GM23338 (cell line): Measurements from ENCODE around the gene RIMS1. TPM values are rescaled to one million over a fixed set of nuclear protein-coding genes. Genes with fewer than 3 reads are reported as not detected.

ENCODE experiments used
- ATAC-seq: fragments of 200-7000 bp; cut with Tn5 transposase; 3 replicates; pipeline ENCODE4 v1.9.1; 2020
- DNase-seq: peaks from one replicate; pipeline ENCODE4 v3.0.0-alpha.2; 2015; ENCODE audit warnings: low spot score
- H2AFZ ChIP-seq: fragments of 200-600 bp; sonication (generic); 2 replicates; pipeline ENCODE4 v1.8.0; 2016; ENCODE audit warnings: antibody characterized with exemption, mild to moderate bottlenecking, moderate library complexity
- H3F3A ChIP-seq: fragments of 200-600 bp; sonication (generic); replicated peaks from 2 replicates; pipeline ENCODE4 v1.8.0; 2017; ENCODE audit warnings: antibody characterized with exemption, mixed run types, low read depth
- H3K27ac ChIP-seq: fragments of 200-600 bp; sonication (generic); 2 replicates; pipeline ENCODE4 v1.6.1; 2016; ENCODE audit warnings: low read depth
- H3K27me3 ChIP-seq: fragments of 200-600 bp; sonication (generic); 2 replicates; pipeline ENCODE4 v1.8.0; 2016; ENCODE audit warnings: mild to moderate bottlenecking, mixed run types, moderate library complexity; ENCODE audit not compliant: insufficient read depth
- H3K36me3 ChIP-seq: fragments of 200-600 bp; sonication (generic); 2 replicates; pipeline ENCODE4 v1.8.0; 2016; ENCODE audit warnings: mild to moderate bottlenecking; ENCODE audit not compliant: insufficient read depth
- H3K4me1 ChIP-seq: fragments of 200-600 bp; sonication (generic); 2 replicates; pipeline ENCODE4 v1.8.0; 2016; ENCODE audit warnings: mild to moderate bottlenecking, moderate library complexity; ENCODE audit not compliant: insufficient read depth
- H3K4me2 ChIP-seq: fragments of 200-600 bp; sonication (generic); 2 replicates; pipeline ENCODE4 v1.7.1; 2017; ENCODE audit warnings: mixed run types
- H3K4me3 ChIP-seq: fragments of 200-600 bp; sonication (generic); 2 replicates; pipeline ENCODE4 v1.6.1; 2016; ENCODE audit warnings: mixed run types
- H3K79me2 ChIP-seq: fragments of 200-600 bp; sonication (generic); replicated peaks from 2 replicates; pipeline ENCODE4 v1.8.0; 2017; ENCODE audit warnings: mild to moderate bottlenecking; ENCODE audit not compliant: insufficient read depth
- H3K9me2 ChIP-seq: fragments of 200-600 bp; sonication (generic); 2 replicates; pipeline ENCODE4 v1.8.0; 2017; ENCODE audit not compliant: insufficient read depth
- H4K20me1 ChIP-seq: fragments of 200-600 bp; sonication (generic); replicated peaks from 2 replicates; pipeline ENCODE4 v1.8.0; 2017; ENCODE audit warnings: mild to moderate bottlenecking; ENCODE audit not compliant: insufficient read depth
- H3K27ac Mint-ChIP-seq: 2 replicates; pipeline ENCODE4 v1.8.0; 2020; ENCODE audit warnings: inconsistent platforms, mild to moderate bottlenecking, moderate library complexity, mixed read lengths
- H3K27me3 Mint-ChIP-seq: 3 replicates; pipeline ENCODE4 v1.8.0; 2022; ENCODE audit warnings: low read depth, mild to moderate bottlenecking, moderate library complexity, mixed read lengths, inconsistent platforms; ENCODE audit not compliant: insufficient read depth, poor library complexity
- H3K36me3 Mint-ChIP-seq: 3 replicates; pipeline ENCODE4 v1.8.0; 2021; ENCODE audit warnings: low read depth, mild to moderate bottlenecking, inconsistent platforms, moderate library complexity, mixed read lengths
- H3K4me1 Mint-ChIP-seq: 3 replicates; pipeline ENCODE4 v1.8.0; 2020; ENCODE audit warnings: mild to moderate bottlenecking, inconsistent platforms, mixed read lengths
- H3K4me3 Mint-ChIP-seq: 3 replicates; pipeline ENCODE4 v1.8.0; 2021; ENCODE audit warnings: moderate library complexity, mild to moderate bottlenecking, inconsistent platforms, mixed read lengths
- H3K9me3 Mint-ChIP-seq: 3 replicates; pipeline ENCODE4 v1.8.0; 2020; ENCODE audit warnings: moderate library complexity, mild to moderate bottlenecking, inconsistent platforms, mixed read lengths
- CREB1 ChIP-seq: fragments of 250-450 bp; sonication (Bioruptor Pico); IDR thresholded peaks from 2 replicates; pipeline ENCODE4 v1.5.0; 2020; ENCODE audit warnings: low read depth, mild to moderate bottlenecking, moderate library complexity
- CTCF ChIP-seq, 2 experiments: fragments of 200-600 bp in 1 of 2; sonication (generic) in 1 of 2; conservative IDR thresholded peaks; 2 replicates each; pipeline versions ENCODE4 v1.5.1 to v1.6.1; 2016 to 2017; ENCODE audit warnings: antibody characterized with exemption in 2 of 2, low read depth in 2 of 2, mild to moderate bottlenecking in 2 of 2, moderate library complexity in 1 of 2
- EZH2 ChIP-seq: fragments of 200-600 bp; sonication (generic); IDR thresholded peaks from one replicate; pipeline ENCODE4 v1.8.0; 2017; ENCODE audit warnings: antibody characterized with exemption, mild to moderate bottlenecking, low read depth; ENCODE audit not compliant: unreplicated experiment
- EZH2phosphoT487 ChIP-seq: fragments of 200-600 bp; sonication (generic); IDR thresholded peaks from one replicate; pipeline ENCODE4 v1.8.1; 2018; ENCODE audit warnings: antibody characterized with exemption; ENCODE audit not compliant: unreplicated experiment
- JUNB ChIP-seq: IDR thresholded peaks from one replicate; pipeline ENCODE4 v1.6.1; 2016; ENCODE audit warnings: antibody characterized with exemption; ENCODE audit not compliant: unreplicated experiment
- NANOG ChIP-seq: IDR thresholded peaks from 2 replicates; pipeline ENCODE4 v1.6.1; 2016; ENCODE audit warnings: antibody characterized with exemption, borderline replicate concordance
- REST ChIP-seq: IDR thresholded peaks from one replicate; pipeline ENCODE4 v1.6.1; 2018; ENCODE audit warnings: antibody characterized with exemption; ENCODE audit not compliant: unreplicated experiment
- polyA plus RNA-seq: library from polyadenylated mRNA; unstranded; fragments of >200 nt; fragmentation: Nextera tagmentation; extraction: Ambion mirVana; gene quantifications from 2 replicates; pipeline ENCODE4 v1.2.1, GENCODE V29; 2016
- total RNA-seq: library from RNA; depleted of rRNA; stranded (reverse); fragments of >200 nt; shearing (Covaris generic); gene quantifications from 2 replicates; pipeline ENCODE4 v1.2.3, GENCODE V29; 2014

RIMS1 gene
- total and polyA plus RNA-seq, 2 experiments from 2014 or later = 0.89 to 4.0 TPM

GRCh38 chr6:71994705-71995271 lies 108.4 kb downstream of the RIMS1 start:
- H3K27ac Mint-ChIP-seq = no peak overlapping the region
- TF ChIP-seq REST = no peak
- Histone ChIP-seq H3K36me3 (no peaks in the 10 kb centered on the region), H3K27me3 (no peaks in the 10 kb centered on the region), H3K4me2 (no peak overlapping the region), H3K4me1 (no peaks in the 10 kb centered on the region), H3K4me3 (no peak overlapping the region), H2AFZ (no peak overlapping the region), H3K79me2 (no peaks in the 10 kb centered on the region), H3K27ac (no peak overlapping the region), H4K20me1 (no peaks in the 10 kb centered on the region), H3F3A (no peaks in the 10 kb centered on the region), H3K9me2 (no peaks in the 10 kb centered on the region)
- H3K4me3 Mint-ChIP-seq = no peak overlapping the region
- H3K27me3 Mint-ChIP-seq = peaks cover 2% of the 10 kb centered on the region
- peaks cover 6% of the 10 kb centered on the region; the same call in 2 of the 3 replicates for H3K4me1 Mint-ChIP-seq
- DNase-seq = no peak
- ATAC-seq = no peak
- H3K9me3 Mint-ChIP-seq = no peaks in the 10 kb centered on the region
- H3K36me3 Mint-ChIP-seq = no peaks in the 10 kb centered on the region

GRCh38 chr6:71997341-71997740 lies 111.0 kb downstream of the RIMS1 start:
- Histone ChIP-seq H3K27ac (no peak overlapping the region), H3K4me3 (no peak overlapping the region), H3K9me2 (no peaks in the 10 kb centered on the region), H2AFZ (no peak overlapping the region), H3K36me3 (no peaks in the 10 kb centered on the region), H3K4me2 (no peak overlapping the region), H3K79me2 (no peaks in the 10 kb centered on the region), H4K20me1 (no peaks in the 10 kb centered on the region), H3F3A (no peaks in the 10 kb centered on the region), H3K4me1 (no peaks in the 10 kb centered on the region), H3K27me3 (no peaks in the 10 kb centered on the region)
- TF ChIP-seq CTCF (conservative IDR thresholded peaks at IDR 0.05; ENCODE audit: low read depth in 2 of 2) (no peak), JUNB (no peak), CREB1 (CRISPR knock-in tag) (no peak)
- no peaks in the 10 kb centered on the region for H3K36me3 Mint-ChIP-seq
- H3K4me1 Mint-ChIP-seq = peaks cover 6% of the 10 kb centered on the region; the same call in 2 of the 3 replicates
- DNase-seq = no peak
- H3K4me3 Mint-ChIP-seq = no peak overlapping the region
- H3K9me3 Mint-ChIP-seq = no peaks in the 10 kb centered on the region
- ATAC-seq = no peak
- no peak overlapping the region for H3K27ac Mint-ChIP-seq
- peaks cover under 1% of the 10 kb centered on the region for H3K27me3 Mint-ChIP-seq

GRCh38 chr6:72002415-72002814 lies 116.1 kb downstream of the RIMS1 start:
- no peaks in the 10 kb centered on the region for H3K27me3 ChIP-seq
- H3K36me3 ChIP-seq = peaks cover 5% of the 10 kb centered on the region; the same call in 1 of the 2 replicates
- H3K4me1 ChIP-seq = no peaks in the 10 kb centered on the region
- Mint-ChIP-seq H3K36me3 (peaks cover 23% of the 10 kb centered on the region), H3K27me3 (no peaks in the 10 kb centered on the region), H3K4me3 (no peak overlapping the region), H3K4me1 (peaks cover 4% of the 10 kb centered on the region; the same call in 2 of the 3 replicates), H3K27ac (no peak overlapping the region), H3K9me3 (peaks cover 25% of the 10 kb centered on the region)
- H3F3A ChIP-seq = no peaks in the 10 kb centered on the region
- DNase-seq (no peak), ATAC-seq (no peak)
- no peaks in the 10 kb centered on the region for H3K9me2 ChIP-seq
- no peaks in the 10 kb centered on the region for H3K79me2 ChIP-seq
- no peak overlapping the region for H3K4me2 ChIP-seq
- H2AFZ ChIP-seq = no peak overlapping the region
- H3K27ac ChIP-seq = no peak overlapping the region
- H3K4me3 ChIP-seq = no peak overlapping the region
- no peaks in the 10 kb centered on the region for H4K20me1 ChIP-seq
- TF ChIP-seq JUNB (no peak), EZH2 (no peak), NANOG (no peak), EZH2phosphoT487 (no peak)
